Memory B cell (primary cell): ENCODE measurements around the gene FOXI1.

Experiments used
- ATAC-seq: fragments of 150-1000 bp; cut with Tn5 transposase; 2 replicates; pipeline ENCODE4 v1.10.0; 2021; ENCODE audit warnings: low read depth, mild to moderate bottlenecking, moderate library complexity
- DNase-seq, 2 donors: peaks; one replicate each; pipeline ENCODE4 v3.0.0; 2022; ENCODE audit warnings: low spot score in 2 of 2
- H3K27ac Mint-ChIP-seq: one replicate; pipeline ENCODE4 v1.8.0; 2022; ENCODE audit warnings: mild to moderate bottlenecking, moderate library complexity, mixed read lengths
- H3K27me3 Mint-ChIP-seq: one replicate; pipeline ENCODE4 v1.8.0; 2022; ENCODE audit warnings: mixed read lengths
- H3K36me3 Mint-ChIP-seq: one replicate; pipeline ENCODE4 v1.8.0; 2022; ENCODE audit warnings: mild to moderate bottlenecking, mixed read lengths
- H3K4me1 Mint-ChIP-seq: one replicate; pipeline ENCODE4 v1.8.0; 2022; ENCODE audit warnings: mixed read lengths
- H3K4me3 Mint-ChIP-seq: one replicate; pipeline ENCODE4 v1.8.0; 2022; ENCODE audit warnings: mild to moderate bottlenecking, moderate library complexity, mixed read lengths
- H3K9me3 Mint-ChIP-seq: one replicate; pipeline ENCODE4 v1.8.0; 2022; ENCODE audit warnings: mixed read lengths

The FOXI1 gene

DNA sequence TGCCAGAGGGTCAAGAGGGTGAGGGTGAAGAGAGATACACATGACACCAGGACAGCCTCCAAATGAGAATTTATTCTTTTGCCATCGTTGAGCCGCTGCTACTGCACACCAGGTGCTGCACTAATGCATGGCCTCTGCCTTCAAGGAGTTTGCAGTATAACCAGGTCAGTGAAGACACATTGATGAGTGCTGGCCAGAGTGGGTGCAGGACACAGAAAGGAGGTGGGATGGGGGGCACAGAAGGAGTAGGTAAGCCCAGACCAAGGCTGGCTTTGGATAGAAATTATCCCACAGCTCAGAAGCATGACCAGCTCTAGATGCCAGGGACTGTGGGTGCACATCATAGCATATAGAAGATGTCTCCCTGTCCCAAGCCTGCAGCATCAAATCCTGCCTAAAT, 38.0 kb downstream of the FOXI1 start:
- peaks cover 3% of the 10 kb centered on the region for H3K4me1 Mint-ChIP-seq
- no peaks in the 10 kb centered on the region for H3K36me3 Mint-ChIP-seq
- no peak overlapping the region for H3K4me3 Mint-ChIP-seq
- no peak for DNase-seq
- H3K9me3 Mint-ChIP-seq = no peaks in the 10 kb centered on the region
- H3K27me3 Mint-ChIP-seq = peaks cover 8% of the 10 kb centered on the region
- no peak for ATAC-seq
- H3K27ac Mint-ChIP-seq = no peak overlapping the region

DNA sequence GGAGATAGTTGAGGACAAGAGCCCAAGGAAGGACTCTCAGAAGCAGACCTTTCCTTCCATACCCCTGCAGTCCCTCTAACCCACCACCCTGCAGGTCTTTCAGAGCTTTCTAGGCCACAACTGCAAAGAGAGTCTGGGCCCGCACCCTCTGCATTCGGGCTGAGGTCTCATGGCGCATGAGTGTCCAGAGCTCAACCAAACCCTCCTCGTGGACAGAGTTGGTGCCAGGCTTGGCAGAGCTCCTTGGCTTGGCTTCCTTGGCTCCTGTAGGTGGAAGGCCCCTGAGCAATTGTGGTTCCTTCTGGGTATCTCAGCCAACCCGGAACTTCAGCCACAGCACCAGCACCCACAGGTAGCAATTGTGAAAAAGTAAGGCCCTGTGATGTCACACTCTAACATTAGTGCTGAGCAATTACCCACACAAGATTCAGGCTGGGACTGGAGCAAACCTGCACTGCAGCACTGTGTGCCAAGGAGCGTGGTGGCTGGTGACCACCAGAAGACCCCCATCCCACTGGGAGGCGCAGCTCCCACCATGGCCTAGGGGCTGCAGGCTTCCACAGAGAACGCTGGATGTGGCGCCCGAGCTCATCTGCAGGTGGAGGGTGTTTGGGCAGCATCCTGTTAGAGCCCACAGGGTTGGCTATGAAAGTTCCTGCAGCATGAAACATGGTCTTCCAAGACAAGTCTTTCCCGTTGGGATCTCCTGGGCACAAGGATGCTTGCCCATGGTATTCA, 38.8 kb downstream of the FOXI1 start:
- H3K36me3 Mint-ChIP-seq = no peaks in the 10 kb centered on the region
- no peak overlapping the region for H3K4me3 Mint-ChIP-seq
- H3K27me3 Mint-ChIP-seq = peaks cover 10% of the 10 kb centered on the region
- peaks cover 3% of the 10 kb centered on the region for H3K4me1 Mint-ChIP-seq
- no peak for DNase-seq
- ATAC-seq = no peak
- no peak overlapping the region for H3K27ac Mint-ChIP-seq
- H3K9me3 Mint-ChIP-seq = no peaks in the 10 kb centered on the region

DNA sequence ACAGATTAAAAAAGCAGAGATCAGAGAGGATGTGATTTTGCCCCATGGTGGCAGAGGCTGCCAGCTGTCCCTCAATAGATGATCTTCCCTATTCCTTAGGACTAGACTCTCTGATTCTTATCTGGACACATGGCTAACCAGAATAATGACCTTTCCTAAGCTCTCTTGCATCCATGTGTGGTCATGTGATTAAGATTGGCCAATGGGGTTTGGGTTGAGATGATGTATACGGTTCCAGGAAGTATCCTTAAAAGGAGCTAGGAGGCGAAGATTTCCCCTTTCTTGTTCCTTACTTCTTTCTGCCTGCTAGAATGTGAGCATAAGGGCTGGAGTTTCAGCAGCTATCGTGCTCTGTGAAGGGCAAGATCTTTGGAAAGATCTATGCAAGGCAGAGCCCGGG, 39.8 kb downstream of the FOXI1 start:
- DNase-seq (no peak), ATAC-seq (no peak)
- H3K27me3 Mint-ChIP-seq = peaks cover 10% of the 10 kb centered on the region
- no peaks in the 10 kb centered on the region for H3K36me3 Mint-ChIP-seq
- peaks cover 3% of the 10 kb centered on the region for H3K4me1 Mint-ChIP-seq
- H3K9me3 Mint-ChIP-seq = no peaks in the 10 kb centered on the region
- H3K4me3 Mint-ChIP-seq = no peak overlapping the region
- no peak overlapping the region for H3K27ac Mint-ChIP-seq

DNA sequence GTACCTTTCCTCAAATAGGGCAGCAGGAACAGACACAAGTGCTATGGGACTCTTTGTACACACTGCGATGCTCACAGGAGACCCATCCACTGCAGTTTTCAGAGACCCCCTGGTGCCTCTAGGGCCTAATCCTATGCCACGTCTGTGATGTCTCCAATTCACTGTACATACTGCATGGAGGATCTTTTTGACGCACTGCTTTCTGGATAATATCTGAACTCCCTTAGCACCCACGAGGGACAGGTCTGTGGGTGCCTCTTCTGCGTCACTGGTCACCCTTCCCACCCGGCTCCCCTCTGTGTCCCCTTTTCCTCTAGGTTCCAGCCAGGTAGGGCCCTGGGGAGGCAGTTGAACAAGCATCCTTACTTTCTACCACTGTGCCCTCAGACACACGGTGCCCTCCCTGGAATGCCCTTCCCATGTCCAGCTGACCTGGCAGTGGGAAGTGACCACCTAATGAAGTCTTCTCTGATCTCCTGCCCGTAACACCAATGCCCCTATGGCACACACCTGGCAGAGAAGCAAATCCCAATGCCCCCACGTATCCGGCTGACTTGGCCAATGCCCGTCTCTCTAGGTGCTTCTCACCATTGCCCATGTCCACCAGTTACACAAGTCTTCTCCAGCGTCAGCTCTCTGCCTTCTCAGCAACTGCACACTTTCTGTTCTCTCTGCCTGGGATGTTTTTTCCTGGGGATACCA, 41.5 kb downstream of the FOXI1 start:
- Mint-ChIP-seq H3K4me3 (no peak overlapping the region), H3K36me3 (no peaks in the 10 kb centered on the region), H3K9me3 (no peaks in the 10 kb centered on the region), H3K27me3 (peaks cover 10% of the 10 kb centered on the region), H3K4me1 (peaks cover 3% of the 10 kb centered on the region), H3K27ac (no peak overlapping the region)
- DNase-seq = no peak
- no peak for ATAC-seq

DNA sequence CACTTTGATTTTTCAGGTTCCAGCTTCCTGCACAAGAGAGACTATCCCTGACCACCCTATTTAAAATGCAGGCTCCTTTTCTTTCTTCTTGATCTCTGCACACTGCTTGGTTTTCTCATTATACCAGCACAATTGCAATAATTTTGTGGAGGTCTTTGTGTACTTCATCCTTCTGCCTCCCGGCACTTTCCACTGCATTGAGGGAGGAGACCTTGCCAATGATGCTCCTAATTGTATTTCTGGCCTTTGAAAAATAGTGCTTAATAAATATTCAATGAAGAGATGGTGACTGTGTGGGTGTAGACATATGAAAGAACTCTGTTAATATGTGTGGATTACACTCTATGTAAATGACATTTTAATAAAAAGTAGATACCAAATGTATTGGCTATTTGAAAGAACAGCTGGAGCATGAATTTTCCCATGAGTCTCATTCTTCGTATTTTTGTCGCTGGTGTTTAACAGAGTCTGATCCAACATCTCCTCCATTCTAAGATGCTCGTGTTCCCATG, 42.1 kb downstream of the FOXI1 start:
- Mint-ChIP-seq H3K4me3 (no peak overlapping the region), H3K9me3 (no peaks in the 10 kb centered on the region), H3K27ac (no peak overlapping the region), H3K27me3 (peaks cover 10% of the 10 kb centered on the region), H3K4me1 (peaks cover 3% of the 10 kb centered on the region), H3K36me3 (no peaks in the 10 kb centered on the region)
- ATAC-seq (no peak), DNase-seq (no peak)

DNA sequence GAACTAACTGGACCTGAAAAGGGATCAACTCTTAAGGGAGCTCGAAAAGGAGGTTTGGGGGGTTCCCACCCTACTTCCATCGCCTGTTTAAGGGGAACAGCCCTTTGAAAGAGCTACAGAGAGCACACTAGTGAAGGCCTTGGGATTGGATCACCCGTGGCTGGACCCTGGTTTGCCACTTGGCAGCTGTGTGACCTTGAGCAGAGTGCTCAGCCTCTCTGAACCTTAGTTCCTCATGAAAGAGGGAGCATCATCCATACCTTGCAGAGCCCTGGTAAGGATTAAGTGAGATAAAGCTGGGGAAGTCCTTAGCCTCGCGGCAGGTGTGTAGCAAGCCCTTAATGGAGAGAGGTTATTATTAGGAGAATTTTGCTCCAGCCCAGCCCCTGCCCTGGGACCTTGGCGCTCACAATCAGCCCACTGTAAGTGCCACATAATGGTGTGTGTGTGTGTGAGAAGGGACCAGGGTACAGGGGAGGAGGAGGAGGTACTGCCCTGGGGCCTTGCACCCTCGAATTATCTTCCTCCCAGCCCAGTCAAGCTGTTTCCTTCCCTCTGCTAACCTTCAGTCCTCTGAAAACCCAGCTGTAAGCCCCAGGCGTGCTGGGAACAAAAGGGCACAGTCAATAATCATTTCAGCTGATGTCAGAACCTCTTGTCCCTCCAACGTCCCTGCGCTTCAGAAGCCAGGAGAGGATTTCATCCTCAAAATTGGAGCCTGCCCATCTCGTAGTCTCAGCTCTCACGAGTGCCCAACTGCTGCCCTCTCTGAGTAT, 42.9 kb downstream of the FOXI1 start:
- no peak for ATAC-seq

DNA sequence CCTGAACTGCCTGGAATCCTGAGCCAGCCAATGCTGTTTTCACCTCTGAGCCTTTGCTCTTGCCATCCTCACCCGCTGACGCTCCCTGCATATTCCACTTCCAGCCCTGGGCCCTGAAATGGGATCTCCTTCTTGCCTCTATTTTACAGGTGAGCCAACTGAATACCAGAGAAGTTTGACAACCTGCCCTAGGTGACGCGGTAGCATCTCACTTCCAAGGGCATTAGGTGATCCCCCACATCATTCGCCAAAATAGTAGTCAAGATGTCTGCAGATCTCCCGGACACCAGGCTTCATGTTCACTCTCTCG, 43.5 kb downstream of the FOXI1 start:
- ATAC-seq = no peak

More for the DNA sequence above, 42.9 kb downstream of the FOXI1 start:
- H3K4me1 Mint-ChIP-seq = peaks cover 3% of the 10 kb centered on the region
- H3K9me3 Mint-ChIP-seq = no peaks in the 10 kb centered on the region
- H3K36me3 Mint-ChIP-seq = no peaks in the 10 kb centered on the region
- H3K27ac Mint-ChIP-seq = no peak overlapping the region
- no peak for DNase-seq
- no peak overlapping the region for H3K4me3 Mint-ChIP-seq
- H3K27me3 Mint-ChIP-seq = peaks cover 8% of the 10 kb centered on the region

DNA sequence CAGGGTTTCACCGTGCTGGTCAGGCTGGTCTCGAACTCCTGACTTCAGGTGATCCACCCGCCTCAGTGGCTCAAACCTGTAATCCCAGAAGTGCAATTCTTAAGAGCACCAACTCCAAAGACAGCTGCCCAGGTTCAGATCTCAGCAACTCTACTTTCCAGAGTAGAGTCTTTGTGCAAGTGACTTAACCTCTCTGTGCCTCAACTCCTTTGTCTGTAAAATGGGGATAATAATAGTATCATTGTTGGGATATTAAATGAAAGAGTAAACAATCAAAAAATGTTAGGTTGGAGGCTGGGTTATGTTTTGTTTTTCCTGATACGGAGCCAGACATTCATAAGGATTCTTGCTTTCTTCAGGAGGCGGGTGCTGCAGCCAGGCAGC, 45.0 kb downstream of the FOXI1 start:
- peaks cover 3% of the 10 kb centered on the region for H3K4me1 Mint-ChIP-seq
- no peaks in the 10 kb centered on the region for H3K9me3 Mint-ChIP-seq
- peaks cover 8% of the 10 kb centered on the region for H3K27me3 Mint-ChIP-seq
- no peaks in the 10 kb centered on the region for H3K36me3 Mint-ChIP-seq
- H3K27ac Mint-ChIP-seq = no peak overlapping the region
- H3K4me3 Mint-ChIP-seq = no peak overlapping the region
- DNase-seq (no peak), ATAC-seq (no peak)

More for the DNA sequence above, 43.5 kb downstream of the FOXI1 start:
- Mint-ChIP-seq H3K27me3 (peaks cover 8% of the 10 kb centered on the region), H3K4me3 (no peak overlapping the region), H3K9me3 (no peaks in the 10 kb centered on the region), H3K4me1 (peaks cover 3% of the 10 kb centered on the region), H3K27ac (no peak overlapping the region), H3K36me3 (no peaks in the 10 kb centered on the region)
- DNase-seq = no peak

DNA sequence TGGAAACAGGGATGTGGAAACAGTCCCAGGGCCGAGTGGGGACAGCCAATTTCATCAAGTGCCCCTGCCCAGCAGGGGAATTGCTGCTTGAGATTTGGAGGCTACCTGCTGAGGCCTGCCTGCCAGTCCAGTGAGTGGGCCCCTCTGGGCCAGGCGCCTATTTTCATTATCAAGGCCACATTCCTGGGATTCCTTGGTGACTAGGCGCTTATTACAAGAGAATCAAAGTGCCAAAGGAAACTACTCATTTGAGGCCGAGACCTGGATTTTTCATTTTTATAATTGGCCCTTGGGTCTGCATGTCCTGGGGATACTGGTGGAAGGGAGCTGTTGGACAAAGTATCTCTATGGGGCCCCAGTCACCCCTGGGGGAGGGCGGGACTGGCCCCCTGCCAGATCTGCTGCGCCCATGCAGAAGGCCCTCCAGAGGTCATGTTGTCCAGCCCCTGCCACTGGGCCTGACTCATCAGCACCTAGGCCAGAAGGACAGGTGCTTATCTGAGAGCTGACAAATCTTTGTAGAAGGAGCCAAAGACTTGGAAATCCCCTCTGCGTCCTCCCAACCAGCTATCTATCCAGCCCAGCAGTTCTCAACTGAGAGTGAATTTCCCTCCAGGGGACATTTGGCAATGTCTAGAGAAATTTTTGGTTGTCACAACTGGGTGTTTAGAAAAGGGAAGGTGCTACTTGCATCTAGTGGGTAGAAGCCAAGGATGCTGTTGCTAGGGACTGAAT, 45.6 kb downstream of the FOXI1 start:
- Mint-ChIP-seq H3K27me3 (peaks cover 8% of the 10 kb centered on the region), H3K9me3 (no peaks in the 10 kb centered on the region), H3K27ac (no peak overlapping the region), H3K4me3 (no peak overlapping the region), H3K36me3 (no peaks in the 10 kb centered on the region), H3K4me1 (peaks cover 3% of the 10 kb centered on the region)
- ATAC-seq = peak; percentile 24
- no peak for DNase-seq

DNA sequence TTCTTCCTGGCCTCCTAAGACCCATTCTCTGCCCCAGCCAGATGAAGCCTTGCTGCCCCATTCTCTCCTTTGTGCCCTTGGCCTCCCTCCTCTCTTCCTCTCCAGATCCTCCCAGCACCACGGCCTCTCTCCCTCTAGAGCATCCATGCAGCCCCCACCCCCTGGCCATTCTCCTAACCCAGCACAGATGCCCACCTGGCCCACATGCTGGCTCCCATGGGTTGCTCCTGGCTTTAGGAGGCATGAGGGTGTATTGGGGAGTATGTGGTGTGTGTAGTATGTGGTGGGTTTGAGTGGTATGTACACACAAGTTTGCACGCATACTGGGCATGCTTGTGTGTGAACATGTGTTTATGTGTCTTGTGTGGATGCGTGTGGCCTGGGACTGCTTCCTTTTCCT, 47.1 kb downstream of the FOXI1 start:
- peaks cover 3% of the 10 kb centered on the region for H3K4me1 Mint-ChIP-seq
- H3K27ac Mint-ChIP-seq = no peak overlapping the region
- DNase-seq (no peak), ATAC-seq (no peak)
- H3K4me3 Mint-ChIP-seq = no peak overlapping the region
- H3K36me3 Mint-ChIP-seq = no peaks in the 10 kb centered on the region
- H3K9me3 Mint-ChIP-seq = no peaks in the 10 kb centered on the region
- H3K27me3 Mint-ChIP-seq = peaks cover 2% of the 10 kb centered on the region

DNA sequence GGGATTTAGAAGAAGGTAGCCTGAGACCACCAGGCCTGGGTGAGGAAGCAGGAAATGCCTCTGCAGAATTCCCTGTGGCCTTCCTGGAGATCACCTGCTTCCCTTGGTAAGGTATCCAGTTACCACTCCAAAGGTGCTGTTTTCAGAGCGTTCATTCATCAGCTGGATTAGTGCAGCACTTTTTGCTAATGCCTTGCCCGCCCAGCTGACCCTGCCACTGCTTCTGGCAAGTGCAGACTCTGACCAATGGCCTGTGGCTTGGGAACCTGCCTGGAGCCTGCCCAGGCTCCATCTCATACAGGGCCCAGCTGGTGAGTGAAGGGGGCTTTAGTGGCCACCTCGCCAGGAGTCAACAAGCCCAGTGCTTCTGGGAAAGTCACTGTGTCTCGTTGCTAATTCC, 48.6 kb downstream of the FOXI1 start:
- Mint-ChIP-seq H3K4me1 (peaks cover 3% of the 10 kb centered on the region), H3K27me3 (no peaks in the 10 kb centered on the region), H3K4me3 (no peak overlapping the region), H3K27ac (no peak overlapping the region), H3K9me3 (no peaks in the 10 kb centered on the region), H3K36me3 (no peaks in the 10 kb centered on the region)
- ATAC-seq = no peak
- no peak for DNase-seq

DNA sequence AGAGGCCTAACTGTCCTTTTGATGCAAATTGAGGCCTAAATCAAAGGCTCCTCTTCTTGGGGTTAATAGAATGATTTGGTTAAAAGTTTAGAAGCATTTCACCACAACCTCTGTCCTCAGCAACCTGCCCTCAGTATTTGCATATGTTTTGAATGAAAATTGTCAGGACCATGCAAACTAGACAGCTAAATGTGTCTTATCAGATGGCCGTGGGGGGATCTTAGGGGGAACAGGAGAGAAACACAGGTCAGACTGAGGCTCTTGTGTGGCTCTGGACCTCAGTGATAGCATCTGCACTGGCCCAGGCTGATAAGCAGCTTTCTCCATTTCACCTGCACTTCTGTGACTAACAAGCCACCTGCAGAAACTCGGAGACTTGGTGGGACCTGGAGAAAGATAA, 49.0 kb downstream of the FOXI1 start:
- no peaks in the 10 kb centered on the region for H3K36me3 Mint-ChIP-seq
- no peaks in the 10 kb centered on the region for H3K9me3 Mint-ChIP-seq
- DNase-seq = no peak
- no peak overlapping the region for H3K27ac Mint-ChIP-seq
- H3K4me3 Mint-ChIP-seq = no peak overlapping the region
- H3K27me3 Mint-ChIP-seq = no peaks in the 10 kb centered on the region
- peaks cover 3% of the 10 kb centered on the region for H3K4me1 Mint-ChIP-seq
- peak; percentile 21 for ATAC-seq

DNA sequence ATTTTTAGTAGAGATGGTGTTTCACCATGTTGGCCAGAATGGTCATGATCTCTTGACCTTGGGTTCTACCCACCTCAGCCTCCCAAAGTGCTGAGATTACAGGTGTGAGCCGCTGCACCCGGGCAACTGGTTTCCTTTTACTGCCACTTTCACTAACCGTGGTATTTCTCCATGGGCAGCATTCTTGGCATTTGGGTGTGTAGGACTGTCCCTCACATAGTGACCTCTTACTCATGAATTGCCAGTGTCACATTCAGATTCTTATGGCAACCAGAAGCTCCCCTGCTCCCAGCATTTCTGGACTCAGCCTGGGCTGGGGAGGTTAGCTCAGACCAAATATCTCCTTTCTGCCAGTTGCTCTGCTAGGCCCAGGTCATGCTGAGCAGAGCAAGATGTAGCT, 50.1 kb downstream of the FOXI1 start:
- Mint-ChIP-seq H3K4me3 (no peak overlapping the region), H3K9me3 (no peaks in the 10 kb centered on the region), H3K27ac (no peak overlapping the region), H3K4me1 (peaks cover 3% of the 10 kb centered on the region), H3K27me3 (no peaks in the 10 kb centered on the region), H3K36me3 (no peaks in the 10 kb centered on the region)
- DNase-seq (no peak), ATAC-seq (no peak)
